ENCODE data around the gene SLC6A19.

DNA sequence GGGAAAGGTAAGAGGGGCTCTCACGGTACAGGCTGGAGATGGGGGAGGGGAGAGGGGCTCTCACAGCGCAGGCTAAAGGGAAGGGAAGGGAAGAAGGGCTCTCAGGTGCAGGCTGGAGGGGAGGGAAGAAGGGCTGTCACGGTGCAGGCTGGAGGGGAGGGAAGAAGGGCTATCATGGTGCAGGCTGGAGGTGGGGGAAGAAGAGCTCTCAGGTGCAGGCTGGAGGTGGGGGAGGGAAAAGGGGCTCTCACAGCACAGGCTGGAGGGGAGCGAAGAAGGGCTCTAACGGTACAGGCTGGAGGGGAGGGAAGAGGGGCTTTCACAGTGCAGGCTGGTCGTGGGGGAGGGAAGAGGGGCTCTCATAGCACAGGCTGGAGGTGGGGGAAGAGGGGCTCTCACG lies 28.4 kb downstream of the SLC6A19 start:
- no peak for TF ChIP-seq JUN (CRISPR knock-in tag; IDR thresholded peaks at IDR 0.05)
- TF ChIP-seq FOXJ3 (CRISPR knock-in tag; IDR thresholded peaks at IDR 0.05; ENCODE audit: borderline replicate concordance) = no peak
- TF ChIP-seq TCF7 (CRISPR knock-in tag; IDR thresholded peaks at IDR 0.05; ENCODE audit: low read depth) = no peak
- TF ChIP-seq FOXP4 (CRISPR knock-in tag; IDR thresholded peaks at IDR 0.05) = no peak
- TF ChIP-seq SMAD4 (CRISPR knock-in tag; IDR thresholded peaks at IDR 0.05) = no peak
- TF ChIP-seq CTCF (IDR thresholded peaks at IDR 0.05) = no peak
- TF ChIP-seq ZNF219 (CRISPR knock-in tag; IDR thresholded peaks at IDR 0.05; ENCODE audit: borderline replicate concordance) = no peak
- TF ChIP-seq, protein P1, sequence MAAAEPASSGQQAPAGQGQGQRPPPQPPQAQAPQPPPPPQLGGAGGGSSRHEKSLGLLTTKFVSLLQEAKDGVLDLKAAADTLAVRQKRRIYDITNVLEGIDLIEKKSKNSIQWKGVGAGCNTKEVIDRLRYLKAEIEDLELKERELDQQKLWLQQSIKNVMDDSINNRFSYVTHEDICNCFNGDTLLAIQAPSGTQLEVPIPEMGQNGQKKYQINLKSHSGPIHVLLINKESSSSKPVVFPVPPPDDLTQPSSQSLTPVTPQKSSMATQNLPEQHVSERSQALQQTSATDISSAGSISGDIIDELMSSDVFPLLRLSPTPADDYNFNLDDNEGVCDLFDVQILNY (CRISPR knock-in tag; IDR thresholded peaks at IDR 0.05) = no peak
- TF ChIP-seq IRF2 (CRISPR knock-in tag; IDR thresholded peaks at IDR 0.05; ENCODE audit: borderline replicate concordance, low read depth) = no peak
- no peak for TF ChIP-seq MYBL2 (CRISPR knock-in tag; IDR thresholded peaks at IDR 0.05)
- TF ChIP-seq HMGXB4 (CRISPR knock-in tag; IDR thresholded peaks at IDR 0.05) = no peak
- no peak for TF ChIP-seq SP1 (CRISPR knock-in tag; conservative IDR thresholded peaks at IDR 0.05)
- TF ChIP-seq NR2C2 (CRISPR knock-in tag; IDR thresholded peaks at IDR 0.05) = no peak
